Measurements from ENCODE around the gene ANO9.

Gene ANO9

GRCh38 chr11:457111-457760, 15.4 kb upstream of the ANO9 start:
- TF ChIP-seq CTCF (IDR thresholded peaks at IDR 0.05; ENCODE audit: low read depth, low read length): no peak
- DNase-seq (ENCODE audit: low read depth in 2 of 2): no peak
- H3K4me3 ChIP-seq (replicated peaks in 1 of 2; ENCODE audit: low read depth in 2 of 2, low read length in 2 of 2): no peak overlapping the region

GRCh38 chr11:456533-456932, 14.7 kb upstream of the ANO9 start:
- TF ChIP-seq CTCF (IDR thresholded peaks at IDR 0.05; ENCODE audit: low read depth, low read length): no peak
- no peak overlapping the region for H3K4me3 ChIP-seq (replicated peaks in 1 of 2; ENCODE audit: low read depth in 2 of 2, low read length in 2 of 2)
- no peak for DNase-seq (ENCODE audit: low read depth in 2 of 2)

GRCh38 chr11:455566-456147, 13.8 kb upstream of the ANO9 start:
- no peak for DNase-seq (ENCODE audit: low read depth in 2 of 2)
- no peak for TF ChIP-seq CTCF (IDR thresholded peaks at IDR 0.05; ENCODE audit: low read depth, low read length)
- no peak overlapping the region for H3K4me3 ChIP-seq (replicated peaks in 1 of 2; ENCODE audit: low read depth in 2 of 2, low read length in 2 of 2)

GRCh38 chr11:454801-455565, 13.2 kb upstream of the ANO9 start:
- no peak for DNase-seq (ENCODE audit: low read depth in 2 of 2)
- H3K4me3 ChIP-seq (replicated peaks in 1 of 2; ENCODE audit: low read depth in 2 of 2, low read length in 2 of 2): no peak overlapping the region
- TF ChIP-seq CTCF (IDR thresholded peaks at IDR 0.05; ENCODE audit: low read depth, low read length): no peak

- DNase-seq (ENCODE audit: low read depth in 2 of 2): no peak
- no peak overlapping the region for H3K4me3 ChIP-seq (replicated peaks in 1 of 2; ENCODE audit: low read depth in 2 of 2, low read length in 2 of 2)
- no peak for TF ChIP-seq CTCF (IDR thresholded peaks at IDR 0.05; ENCODE audit: low read depth, low read length)
These were observed 12.2 kb upstream of the ANO9 start for GRCh38 chr11:454043-454442.

GRCh38 chr11:453564-453963, 11.8 kb upstream of the ANO9 start:
- no peak overlapping the region for H3K4me3 ChIP-seq (replicated peaks in 1 of 2; ENCODE audit: low read depth in 2 of 2, low read length in 2 of 2)
- TF ChIP-seq CTCF (IDR thresholded peaks at IDR 0.05; ENCODE audit: low read depth, low read length): no peak

More at GRCh38 chr11:453564-453963, 11.8 kb upstream of the ANO9 start:
- no peak for DNase-seq (ENCODE audit: low read depth in 2 of 2)

All from cardiac fibroblast (primary cell).